Upper lobe of left lung (tissue), 6 donors: ENCODE data around the gene EGFR. TPM values are rescaled to one million over a fixed set of nuclear protein-coding genes. Genes with fewer than 3 reads are reported as not detected.

Experiments
- ATAC-seq, 2 donors: fragments of 200-7000 bp; cut with Tn5 transposase; one replicate each; pipeline ENCODE4 v1.9.1; 2022; ENCODE audit warnings: mild to moderate bottlenecking in 2 of 2, moderate library complexity in 2 of 2; ENCODE audit not compliant: low FRiP score in 2 of 2
- DNase-seq, 2 donors: peaks; one replicate each; pipeline ENCODE4 v3.0.0-alpha.2; 2019 to 2020
- H3K27ac ChIP-seq, 4 donors: fragments of 200-600 bp; sonication (generic); one replicate each; pipeline ENCODE4 v1.5.1; 2016 to 2019
- H3K27me3 ChIP-seq, 4 donors: fragments of 200-600 bp; sonication (generic); one replicate each; pipeline ENCODE4 v1.5.1; 2017 to 2019
- H3K36me3 ChIP-seq, 4 donors: fragments of 200-600 bp; sonication (generic); one replicate each; pipeline ENCODE4 v1.5.1; 2016 to 2019
- H3K4me1 ChIP-seq, 4 donors: fragments of 200-600 bp; sonication (generic); one replicate each; pipeline ENCODE4 v1.5.1; 2018 to 2019
- H3K4me3 ChIP-seq, 4 donors: fragments of 200-600 bp; sonication (generic); one replicate each; pipeline ENCODE4 v1.5.1; 2017 to 2019; ENCODE audit warnings: mild to moderate bottlenecking in 2 of 4, moderate library complexity in 1 of 4
- H3K9me3 ChIP-seq, 4 donors: fragments of 200-600 bp; sonication (generic); one replicate each; pipeline ENCODE4 v1.5.1; 2018 to 2019
- EP300 ChIP-seq, 4 donors: sonication (generic); formaldehyde crosslinking; IDR thresholded peaks; one replicate each; pipeline ENCODE4 v1.5.1; 2017; ENCODE audit warnings: antibody characterized with exemption in 4 of 4, control low read depth in 2 of 4
- POLR2A ChIP-seq, 4 donors: fragments of 450-650 bp; IDR thresholded peaks; one replicate each; pipeline ENCODE4 v1.5.1; 2016 to 2017; ENCODE audit warnings: antibody characterized with exemption in 4 of 4, mild to moderate bottlenecking in 2 of 4
- POLR2AphosphoS5 ChIP-seq, 2 donors: sonication (generic); formaldehyde crosslinking; IDR thresholded peaks; one replicate each; pipeline ENCODE4 v1.5.1; 2017; ENCODE audit warnings: antibody characterized with exemption in 2 of 2
- WGBS, 2 donors: methylation state at CpG; one replicate each; pipeline ENCODE4 v1.1.5; 2017 to 2018; 5-methylcytosine and 5-hydroxymethylcytosine counted together
- total RNA-seq, 6 donors: library from RNA; depleted of rRNA in 4 of 6; stranded (reverse); fragments of >200 nt in 4 of 6; gene quantifications; one replicate each; pipeline versions ENCODE4 v1.1.0 to v1.2.1, GENCODE V29; 2016 to 2021
- TF ChIP-seq, protein P1 (sequence below), 6 experiments: fragments of 450-650 bp in 4 of 6; fragments of 200-600 bp in 2 of 6; sonication (generic) in 2 of 6; IDR thresholded peaks; one replicate each; pipeline ENCODE4 v1.5.1; 2016 to 2019; ENCODE audit warnings: antibody characterized with exemption in 6 of 6
- donor health status: DM: no; HTN: no; CAD: no; lungs with moderate emphysema.
- donor health status: DM: no; HTN: yes; CAD: no; lungs with severe emphysema.

EGFR gene
- total RNA-seq, 6 donors from 2014 or later = 58.7 to 110 (median 93.2) TPM

GRCh38 chr7:55056577-55057480 lies 38.0 kb downstream of the EGFR start:
- H3K4me1 ChIP-seq = peaks cover 0 to 31% (median 19%) of the 10 kb centered on the region in 4 donors
- no peak for TF ChIP-seq EP300 (IDR thresholded peaks at IDR 0.05)
- TF ChIP-seq, protein P1, sequence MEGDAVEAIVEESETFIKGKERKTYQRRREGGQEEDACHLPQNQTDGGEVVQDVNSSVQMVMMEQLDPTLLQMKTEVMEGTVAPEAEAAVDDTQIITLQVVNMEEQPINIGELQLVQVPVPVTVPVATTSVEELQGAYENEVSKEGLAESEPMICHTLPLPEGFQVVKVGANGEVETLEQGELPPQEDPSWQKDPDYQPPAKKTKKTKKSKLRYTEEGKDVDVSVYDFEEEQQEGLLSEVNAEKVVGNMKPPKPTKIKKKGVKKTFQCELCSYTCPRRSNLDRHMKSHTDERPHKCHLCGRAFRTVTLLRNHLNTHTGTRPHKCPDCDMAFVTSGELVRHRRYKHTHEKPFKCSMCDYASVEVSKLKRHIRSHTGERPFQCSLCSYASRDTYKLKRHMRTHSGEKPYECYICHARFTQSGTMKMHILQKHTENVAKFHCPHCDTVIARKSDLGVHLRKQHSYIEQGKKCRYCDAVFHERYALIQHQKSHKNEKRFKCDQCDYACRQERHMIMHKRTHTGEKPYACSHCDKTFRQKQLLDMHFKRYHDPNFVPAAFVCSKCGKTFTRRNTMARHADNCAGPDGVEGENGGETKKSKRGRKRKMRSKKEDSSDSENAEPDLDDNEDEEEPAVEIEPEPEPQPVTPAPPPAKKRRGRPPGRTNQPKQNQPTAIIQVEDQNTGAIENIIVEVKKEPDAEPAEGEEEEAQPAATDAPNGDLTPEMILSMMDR (IDR thresholded peaks at IDR 0.05) = no peak
- no peak for TF ChIP-seq POLR2AphosphoS5 (IDR thresholded peaks at IDR 0.05)
- TF ChIP-seq POLR2A (IDR thresholded peaks at IDR 0.05) = no peak
- H3K9me3 ChIP-seq = no peaks in the 10 kb centered on the region
- peak in 1 of 2 donors; percentile 43 for ATAC-seq
- H3K27me3 ChIP-seq = no peaks in the 10 kb centered on the region
- no peak overlapping the region for H3K27ac ChIP-seq
- H3K36me3 ChIP-seq = peaks cover 0 to 4% (median 0%) of the 10 kb centered on the region in 4 donors
- H3K4me3 ChIP-seq = no peak overlapping the region
- DNase-seq = no peak
- 73 to 76% methylated on average over 15 of the region's 15 CpGs for WGBS, 2 donors

- ATAC-seq (no peak), DNase-seq (no peak)
- Histone ChIP-seq H3K4me3 (no peak overlapping the region), H3K27me3 (no peaks in the 10 kb centered on the region), H3K27ac (no peak overlapping the region), H3K36me3 (peaks cover 0 to 4% (median 0%) of the 10 kb centered on the region in 4 donors), H3K9me3 (no peaks in the 10 kb centered on the region), H3K4me1 (peaks cover 0 to 32% (median 19%) of the 10 kb centered on the region in 4 donors)
- WGBS, 2 donors = 95 to 96% methylated on average over 10 of the region's 10 CpGs
- TF ChIP-seq EP300 (IDR thresholded peaks at IDR 0.05) (no peak), POLR2A (IDR thresholded peaks at IDR 0.05) (no peak), POLR2AphosphoS5 (IDR thresholded peaks at IDR 0.05) (no peak)
- TF ChIP-seq, protein P1 (IDR thresholded peaks at IDR 0.05) = no peak
Measured at GRCh38 chr7:55058314-55058713, 39.5 kb downstream of the EGFR start.

- 85 to 89% methylated on average over 2 of the region's 2 CpGs for whole genome bisulfite sequencing, 2 donors
- H3K36me3 ChIP-seq = peaks cover 0 to 4% (median 0%) of the 10 kb centered on the region in 4 donors
- no peaks in the 10 kb centered on the region for H3K9me3 ChIP-seq
- no peak for DNase-seq
- H3K4me1 ChIP-seq = peaks cover 0 to 29% (median 18%) of the 10 kb centered on the region in 4 donors
- TF ChIP-seq POLR2A (IDR thresholded peaks at IDR 0.05) (no peak), POLR2AphosphoS5 (IDR thresholded peaks at IDR 0.05) (no peak), EP300 (IDR thresholded peaks at IDR 0.05) (no peak)
- TF ChIP-seq, protein P1 (IDR thresholded peaks at IDR 0.05) = no peak
- no peak for ATAC-seq
- H3K27ac ChIP-seq = no peak overlapping the region
- no peak overlapping the region for H3K4me3 ChIP-seq
- no peaks in the 10 kb centered on the region for H3K27me3 ChIP-seq
Measured at GRCh38 chr7:55059021-55059420, 40.2 kb downstream of the EGFR start.

DNA sequence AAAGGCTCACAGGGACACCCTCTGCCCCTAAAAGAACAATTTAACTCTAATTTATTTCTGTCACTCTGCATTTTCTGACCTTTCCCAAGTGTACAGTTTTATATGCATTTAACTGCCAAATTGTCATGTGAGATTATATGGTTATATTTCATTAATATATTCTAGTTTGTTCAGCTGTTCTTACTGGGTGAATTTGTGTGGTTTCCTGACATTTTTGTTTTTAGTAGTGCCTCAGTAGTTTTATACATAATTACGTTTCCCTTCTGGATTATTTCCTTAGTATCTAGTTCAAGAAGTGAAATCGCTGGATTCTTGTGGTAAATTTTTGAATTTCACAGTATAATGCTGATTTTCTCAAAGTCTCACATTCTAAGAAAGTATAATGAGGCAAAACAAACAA lies 41.3 kb downstream of the EGFR start:
- Histone ChIP-seq H3K4me1 (peaks cover 6 to 30% (median 22%) of the 10 kb centered on the region in 4 donors), H3K4me3 (no peak overlapping the region), H3K27ac (peak overlapping the region in 1 of 4 donors; percentile 21), H3K27me3 (no peaks in the 10 kb centered on the region), H3K9me3 (no peaks in the 10 kb centered on the region), H3K36me3 (no peaks in the 10 kb centered on the region)
- DNase-seq = no peak
- ATAC-seq = no peak
- TF ChIP-seq POLR2A (IDR thresholded peaks at IDR 0.05) (no peak), POLR2AphosphoS5 (IDR thresholded peaks at IDR 0.05) (no peak), EP300 (IDR thresholded peaks at IDR 0.05) (no peak)
- TF ChIP-seq, protein P1 (IDR thresholded peaks at IDR 0.05) = no peak
- WGBS, 2 donors = 83 to 93% methylated on average over 2 of the region's 2 CpGs
